ENCODE results near the gene IL23A.

- TF ChIP-seq CTCF (IDR thresholded peaks at IDR 0.05; ENCODE audit: borderline replicate concordance, extremely low read depth, low read length, poor library complexity, severe bottlenecking) = no peak
- no peak for TF ChIP-seq EZH2 (IDR thresholded peaks at IDR 0.05; ENCODE audit: borderline replicate concordance, low read depth, low read length, severe bottlenecking)
Measured at GRCh38 chr12:56359851-56360767, 21.4 kb downstream of the IL23A start, which contains the start of gene STAT2.

Measured in DND-41 (cell line).